ENCODE results near the gene CKLF.

The CKLF gene

GRCh38 chr16:66517586-66518263, 34.7 kb upstream of the CKLF start:
- no peak for DNase-seq (ENCODE audit: low read depth)

DNA sequence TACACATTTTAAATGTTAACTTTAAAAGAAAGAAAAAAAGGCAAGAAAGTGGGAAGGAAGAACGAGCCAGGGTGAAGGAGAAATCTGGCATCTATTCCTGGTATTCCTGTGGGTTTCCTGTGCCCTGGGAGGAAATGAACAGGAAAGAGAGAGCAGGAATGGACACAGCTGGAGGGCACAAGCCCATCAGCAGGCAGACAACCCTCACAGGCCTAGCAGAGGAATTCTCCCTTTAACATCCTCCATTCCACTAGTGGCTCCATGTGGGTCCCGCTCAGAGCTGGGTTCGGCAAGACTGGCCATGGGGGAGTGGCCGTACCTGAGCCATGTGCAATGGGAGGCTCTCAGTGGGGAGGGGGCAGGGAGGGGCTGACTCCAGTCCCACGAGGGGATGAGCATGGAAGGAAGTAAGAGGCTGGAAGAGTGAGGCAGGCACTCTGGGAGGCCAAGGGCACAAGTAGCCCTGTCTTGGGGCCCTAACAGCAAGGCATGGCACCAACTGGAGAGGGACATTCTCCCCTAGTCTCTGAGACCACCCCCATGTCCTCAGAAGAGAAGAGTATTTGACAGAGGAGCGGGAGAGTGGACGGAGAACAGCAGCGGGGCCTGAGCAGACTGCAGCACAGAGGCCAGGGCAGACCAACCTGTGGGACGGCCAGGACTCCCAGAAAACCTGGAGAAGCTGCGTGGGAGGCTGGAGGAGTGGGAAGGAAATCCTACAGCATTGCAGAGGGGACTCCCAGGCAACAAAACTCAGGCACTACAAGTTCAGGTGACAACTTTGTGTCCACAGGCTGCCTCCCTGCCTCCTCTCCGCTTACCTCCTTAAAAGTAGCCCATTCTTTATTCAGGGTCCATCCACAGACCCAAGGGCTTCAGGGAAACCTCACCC, 32.6 kb upstream of the CKLF start:
- no peak for DNase-seq (ENCODE audit: low read depth)

- DNase-seq (ENCODE audit: low read depth): no peak
Measured at GRCh38 chr16:66520406-66521170, 31.8 kb upstream of the CKLF start.

DNA sequence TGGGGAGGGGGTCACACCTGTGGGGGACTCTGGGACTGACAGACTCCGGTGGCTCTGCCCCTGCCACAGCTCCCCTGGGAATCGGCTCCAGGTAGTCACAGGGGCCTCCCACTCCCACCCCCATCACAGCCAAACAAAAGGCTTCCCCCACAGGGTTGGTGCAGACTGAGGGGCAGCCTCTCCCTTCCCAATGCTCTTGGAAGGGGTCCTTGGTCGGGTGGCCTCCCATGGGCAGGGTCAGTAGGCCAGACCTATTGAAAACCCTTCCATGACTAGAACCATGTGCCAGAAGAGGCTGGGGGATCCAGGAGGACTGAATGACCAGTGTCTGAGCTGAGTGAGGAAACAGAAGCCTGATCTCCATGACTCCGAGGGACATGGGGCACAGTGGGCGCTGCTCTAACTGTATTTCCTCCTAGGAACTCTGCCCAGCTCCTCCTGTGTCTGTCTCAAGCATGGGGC, 31.1 kb upstream of the CKLF start:
- DNase-seq (ENCODE audit: low read depth): no peak

- peak; percentile 86 for DNase-seq (ENCODE audit: low read depth)
Measured at GRCh38 chr16:66521951-66522771, 30.2 kb upstream of the CKLF start.

GRCh38 chr16:66522816-66523590, 29.4 kb upstream of the CKLF start:
- DNase-seq (ENCODE audit: low read depth): no peak

DNA sequence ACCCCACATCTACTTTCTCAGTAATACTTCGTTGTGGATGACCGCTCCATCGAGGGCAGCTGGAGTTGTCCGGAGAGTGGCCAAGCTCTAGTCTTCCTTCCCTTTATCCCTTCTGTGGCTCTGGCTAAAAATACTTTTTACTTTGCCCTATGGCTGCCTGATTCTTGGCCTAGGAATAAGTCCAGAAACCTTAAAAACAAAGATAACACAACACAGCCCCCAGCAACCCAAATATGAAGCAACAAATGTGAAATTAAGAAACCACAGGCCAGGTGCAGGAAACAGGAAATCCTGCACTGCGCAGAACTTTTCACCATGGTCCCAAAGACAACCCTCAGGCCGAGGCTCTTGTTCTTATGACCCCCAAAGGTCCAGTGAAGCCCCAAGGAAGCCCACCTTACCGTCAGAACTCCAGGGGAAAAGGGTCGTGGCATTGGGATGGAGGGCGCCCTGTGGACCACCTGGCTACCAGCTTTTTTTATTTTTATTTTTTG, 28.5 kb upstream of the CKLF start:
- no peak for DNase-seq (ENCODE audit: low read depth)

GRCh38 chr16:66524601-66525164, 27.7 kb upstream of the CKLF start:
- no peak for DNase-seq (ENCODE audit: low read depth)

GRCh38 chr16:66525396-66526180, 26.8 kb upstream of the CKLF start:
- no peak for DNase-seq (ENCODE audit: low read depth)

DNA sequence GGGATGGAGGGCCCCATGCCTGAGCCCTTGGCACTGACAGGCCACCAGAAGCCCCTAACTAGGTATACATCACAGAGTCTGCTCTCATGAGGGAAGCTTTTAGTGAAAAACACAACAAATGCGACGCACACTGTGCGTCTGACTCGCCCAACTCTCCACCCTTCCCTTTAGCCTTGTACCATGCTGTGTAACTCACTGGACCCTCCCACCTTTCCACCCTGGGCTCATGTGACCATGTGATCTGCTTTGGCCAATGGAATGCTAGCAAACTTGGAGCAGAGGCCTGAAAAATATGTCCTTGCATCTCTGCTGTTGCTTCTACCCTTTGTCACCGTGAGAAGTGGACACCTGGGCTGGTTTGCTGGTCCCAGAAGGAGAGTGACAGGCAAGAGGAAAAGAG, 24.1 kb upstream of the CKLF start:
- DNase-seq (ENCODE audit: low read depth): no peak

DNA sequence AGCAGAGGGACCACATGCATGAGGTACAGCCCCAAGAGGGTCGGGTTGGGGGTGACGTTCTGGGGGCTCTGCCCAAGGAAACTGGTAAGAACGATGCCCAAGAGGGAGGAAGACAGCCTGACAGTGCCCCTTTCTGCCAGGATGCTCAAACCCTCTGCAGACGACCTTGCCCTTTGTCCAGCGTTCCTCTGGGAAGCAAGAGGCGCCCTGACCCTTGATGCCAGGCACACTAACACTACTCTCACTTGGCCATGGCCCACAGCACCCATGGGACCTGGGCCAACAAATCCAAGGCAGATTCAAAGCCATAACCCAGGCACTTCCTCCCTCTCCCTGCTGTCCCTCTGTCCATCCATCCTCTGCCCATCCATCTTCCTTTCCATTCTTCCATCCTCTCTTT, 22.9 kb upstream of the CKLF start:
- no peak for DNase-seq (ENCODE audit: low read depth)

DNA sequence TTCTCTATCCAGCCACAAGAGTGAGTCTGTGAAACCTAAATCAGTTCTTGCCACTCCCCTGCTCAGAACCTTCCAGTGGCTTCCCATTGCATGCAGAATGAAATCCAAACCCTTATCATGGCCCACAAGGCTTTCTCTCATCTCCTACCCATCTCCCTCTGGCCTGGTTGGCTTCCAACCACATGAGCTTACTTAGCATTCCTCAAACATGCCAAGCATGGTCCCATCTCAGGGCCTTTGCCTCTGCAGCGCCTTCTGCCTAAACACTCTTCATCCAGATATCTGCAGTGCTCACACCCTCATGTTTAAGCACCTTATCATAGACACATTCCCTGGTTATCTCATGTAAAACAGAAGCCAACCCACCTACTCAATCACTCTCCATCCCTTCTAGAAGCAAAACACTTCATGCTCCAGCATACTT, 18.0 kb upstream of the CKLF start:
- no peak for DNase-seq (ENCODE audit: low read depth)

DNA sequence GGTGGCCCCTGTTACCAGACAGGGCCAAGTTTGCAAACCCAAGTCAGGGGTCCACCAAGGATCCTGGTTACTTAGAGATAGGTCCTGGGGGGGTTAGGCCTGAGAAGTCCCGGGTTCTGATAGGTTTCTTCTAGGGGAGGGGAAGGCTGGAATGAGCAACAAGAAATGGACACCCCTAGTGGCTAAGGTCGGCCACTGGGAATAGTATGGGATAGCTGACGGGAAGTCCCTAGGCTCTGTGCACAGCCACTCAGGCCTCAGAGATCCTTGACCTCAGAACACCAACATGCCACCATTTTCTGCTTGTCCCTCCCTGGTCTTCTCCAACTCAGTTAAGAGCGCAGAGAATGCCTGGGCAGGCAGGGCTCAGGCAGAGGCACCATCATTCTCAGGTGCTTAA, 15.9 kb upstream of the CKLF start:
- no peak for DNase-seq (ENCODE audit: low read depth)

DNA sequence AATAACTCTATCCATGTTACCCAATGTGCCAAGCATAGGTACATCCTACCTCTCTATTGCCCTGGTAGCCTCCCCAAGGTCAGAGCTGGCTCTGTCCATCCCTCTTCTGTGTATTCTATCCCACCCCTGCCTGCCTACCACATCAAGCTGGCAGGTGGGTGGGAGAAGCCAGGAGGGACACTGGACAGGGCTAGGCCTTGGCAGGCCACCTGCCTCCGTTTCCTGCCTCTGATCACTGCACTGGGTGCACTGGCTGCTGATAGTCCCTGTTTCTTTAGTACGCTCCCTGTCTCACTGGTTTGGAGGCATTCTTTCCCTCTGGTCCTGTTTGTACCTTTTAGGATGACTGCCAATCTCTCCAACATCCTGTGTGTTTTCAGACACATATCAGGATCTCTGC, 15.1 kb upstream of the CKLF start:
- no peak for DNase-seq (ENCODE audit: low read depth)

DNA sequence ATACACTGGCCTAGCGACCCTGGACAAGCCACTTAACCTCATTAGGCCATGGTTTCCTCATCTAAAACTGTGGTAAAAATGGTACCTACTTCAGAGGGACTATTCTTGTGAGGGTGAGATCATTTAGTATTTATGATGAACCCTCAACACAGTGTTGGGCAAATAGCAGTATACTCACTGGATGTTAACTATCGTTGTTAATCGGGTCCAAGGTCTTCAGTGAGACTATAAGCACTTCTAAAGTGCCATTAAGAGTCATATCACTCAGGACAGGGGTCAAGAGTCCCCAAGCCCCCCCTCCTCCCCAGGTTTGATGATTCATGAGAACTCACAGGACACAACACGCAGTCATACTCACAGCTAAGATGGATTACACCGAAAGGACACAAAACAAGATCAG, 13.5 kb upstream of the CKLF start:
- DNase-seq (ENCODE audit: low read depth): no peak

DNA sequence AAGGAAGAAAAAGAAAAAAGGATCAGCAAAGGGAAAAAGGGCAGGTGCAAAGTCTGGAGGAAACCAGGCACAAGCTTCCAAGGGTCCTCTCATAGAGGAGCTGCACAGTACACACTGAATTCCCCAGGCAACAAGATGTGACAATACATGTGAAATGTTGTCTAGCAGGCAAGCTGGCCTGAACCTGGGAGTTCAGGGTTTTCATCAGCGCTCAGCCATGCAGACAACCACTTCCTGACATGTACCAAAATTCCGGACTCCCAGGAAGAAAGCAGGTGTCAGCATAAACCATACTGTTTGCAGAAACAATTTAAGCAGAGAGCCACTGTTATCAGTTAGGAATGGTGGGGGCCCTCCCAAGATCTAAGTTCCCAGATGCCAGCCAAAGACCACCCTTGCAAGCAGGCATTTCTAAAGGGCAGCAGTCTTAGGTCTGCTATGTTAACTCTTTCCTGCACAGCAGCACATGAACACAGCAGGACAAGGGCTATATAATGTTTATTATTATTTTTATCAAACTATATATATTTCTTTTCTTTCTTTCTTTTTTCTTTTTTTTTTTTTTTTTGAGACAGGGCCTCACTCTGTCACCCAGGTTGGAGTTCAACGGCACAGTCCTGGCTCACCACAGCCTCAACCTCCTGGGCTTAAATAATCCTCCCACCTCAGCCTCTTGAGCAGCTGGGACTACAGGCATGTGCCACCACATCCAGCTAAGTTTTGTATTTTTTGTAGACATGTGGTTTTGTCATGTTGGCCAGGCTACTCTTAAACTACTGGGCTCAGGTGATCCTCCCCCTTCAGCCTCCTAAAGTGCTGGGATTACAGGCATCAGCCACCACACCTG, 12.5 kb upstream of the CKLF start:
- DNase-seq (ENCODE audit: low read depth): no peak

- DNase-seq (ENCODE audit: low read depth): no peak
Measured at GRCh38 chr16:66541388-66542355, 10.7 kb upstream of the CKLF start.
